ENCODE data around the gene MED8. TPM values are rescaled to one million over a fixed set of nuclear protein-coding genes. Genes with fewer than 3 reads are reported as not detected.

MED8 gene
- total and polyA plus RNA-seq, 10 of the 15 experiments (the other 5 are each of a cell fraction or from before 2014, with no cell fraction given): 20.2 to 61.7 (median 39.5) TPM

DNA sequence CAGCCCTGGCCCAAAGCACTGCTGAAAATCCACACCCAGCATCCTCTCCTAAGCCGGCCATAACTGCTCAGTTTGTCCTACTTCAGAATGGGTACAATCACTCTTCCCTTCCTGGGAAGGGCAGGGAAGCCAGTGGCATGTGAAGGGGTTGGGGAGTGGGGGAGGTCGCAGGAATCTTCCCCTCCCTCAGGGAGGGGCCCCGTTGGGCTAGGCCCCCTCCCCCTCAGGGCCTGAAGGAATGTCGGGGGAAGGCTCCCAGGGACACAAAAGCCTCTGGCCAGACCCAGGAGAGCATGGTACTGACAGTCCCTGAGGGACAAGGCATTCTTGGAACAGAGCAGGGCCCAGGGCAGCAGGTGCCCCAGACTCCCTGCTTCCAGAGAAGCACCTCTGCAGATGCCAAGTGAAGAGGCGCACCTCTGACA lies 23.0 kb downstream of the MED8 start:
- Histone ChIP-seq H3K79me2 (ENCODE audit: control insufficient read depth, insufficient read depth, low read length) (peaks cover 39% of the 10 kb centered on the region), H3K27me3 (replicated peaks in 1 of 2; ENCODE audit: control insufficient read depth in 2 of 2, insufficient read depth in 2 of 2, low read length in 1 of 2) (no peaks in the 10 kb centered on the region), H3K9me3 (replicated peaks; ENCODE audit: control insufficient read depth, insufficient read depth, low read length) (no peaks in the 10 kb centered on the region), H2AFZ (ENCODE audit: control insufficient read depth, low read depth, low read length) (no peak overlapping the region), H3K4me1 (ENCODE audit: control insufficient read depth, insufficient read depth, low read length) (peaks cover 8% of the 10 kb centered on the region), H3K36me3 (ENCODE audit: control insufficient read depth in 2 of 2, insufficient read depth in 2 of 2, low read length in 1 of 2) (peaks cover 10 to 18% of the 10 kb centered on the region in 2 experiments), H3K4me2 (ENCODE audit: control insufficient read depth, insufficient read depth) (peak overlapping the region; percentile 94), H3K4me3 (peak overlapping the region; percentile 100), H4K20me1 (ENCODE audit: control insufficient read depth, insufficient read depth) (no peaks in the 10 kb centered on the region), H3K27ac (ENCODE audit: control insufficient read depth, insufficient read depth) (peak overlapping the region; percentile 95), H3K9ac (ENCODE audit: control insufficient read depth, insufficient read depth, low read length) (peak overlapping the region; percentile 96)
- ChIA-PET RAD21 (ENCODE audit: unreplicated experiment) (interaction anchor here (3.0 kb wide), 1 partner anchor 8 kb away, joined by 15 read pairs; the partner anchor contains the start of gene CDC20), POLR2A (interaction anchor here (0.6 to 2.5 kb wide), 5 partner anchors 9 to 949 kb away, joined by 3 to 25 read pairs (median 5); partner anchors contain the start of genes CDC20 and HYI), CTCF (interaction anchor here (1.2 to 2.4 kb wide), 2 partner anchors 8 to 128 kb away, joined by 3 to 10 read pairs; partner anchors contain the start of gene CDC20), SMC1A (ENCODE audit: uncharacterized antibody, unreplicated experiment) (interaction anchor here (1.2 to 5.0 kb wide), 2 partner anchors 24 to 127 kb away, joined by 3 to 24 read pairs; partner anchors contain the start of gene SZT2)
- 3% methylated on average over 4 of the region's 5 CpGs for WGBS (ENCODE audit: insufficient coverage, insufficient replicate concordance, low lambda C conversion rate, missing lambda C conversion rate)
- intact Hi-C loops (cut with micrococcal nuclease; ENCODE audit: unreplicated experiment): loop anchor here (5.0 kb wide), 1 partner anchor 69 kb away; no protein-coding TSS in a partner anchor
- no peak for FAIRE-seq
- in situ Hi-C loops (cut with MboI): no loop called here
- no TSS peak for BruUV-seq (replicated peaks)
- no peak for DNase-seq (ENCODE audit: low read depth, low spot score)
- no peak; the same call in 2 of the 3 replicates for ATAC-seq
- TF ChIP-seq, protein P1, sequence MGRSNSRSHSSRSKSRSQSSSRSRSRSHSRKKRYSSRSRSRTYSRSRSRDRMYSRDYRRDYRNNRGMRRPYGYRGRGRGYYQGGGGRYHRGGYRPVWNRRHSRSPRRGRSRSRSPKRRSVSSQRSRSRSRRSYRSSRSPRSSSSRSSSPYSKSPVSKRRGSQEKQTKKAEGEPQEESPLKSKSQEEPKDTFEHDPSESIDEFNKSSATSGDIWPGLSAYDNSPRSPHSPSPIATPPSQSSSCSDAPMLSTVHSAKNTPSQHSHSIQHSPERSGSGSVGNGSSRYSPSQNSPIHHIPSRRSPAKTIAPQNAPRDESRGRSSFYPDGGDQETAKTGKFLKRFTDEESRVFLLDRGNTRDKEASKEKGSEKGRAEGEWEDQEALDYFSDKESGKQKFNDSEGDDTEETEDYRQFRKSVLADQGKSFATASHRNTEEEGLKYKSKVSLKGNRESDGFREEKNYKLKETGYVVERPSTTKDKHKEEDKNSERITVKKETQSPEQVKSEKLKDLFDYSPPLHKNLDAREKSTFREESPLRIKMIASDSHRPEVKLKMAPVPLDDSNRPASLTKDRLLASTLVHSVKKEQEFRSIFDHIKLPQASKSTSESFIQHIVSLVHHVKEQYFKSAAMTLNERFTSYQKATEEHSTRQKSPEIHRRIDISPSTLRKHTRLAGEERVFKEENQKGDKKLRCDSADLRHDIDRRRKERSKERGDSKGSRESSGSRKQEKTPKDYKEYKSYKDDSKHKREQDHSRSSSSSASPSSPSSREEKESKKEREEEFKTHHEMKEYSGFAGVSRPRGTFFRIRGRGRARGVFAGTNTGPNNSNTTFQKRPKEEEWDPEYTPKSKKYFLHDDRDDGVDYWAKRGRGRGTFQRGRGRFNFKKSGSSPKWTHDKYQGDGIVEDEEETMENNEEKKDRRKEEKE (IDR thresholded peaks at IDR 0.05): no peak
- TF ChIP-seq YY1 (IDR thresholded peaks at IDR 0.05; ENCODE audit: low read depth, low read length): no peak
- no peak for TF ChIP-seq BCL11A (IDR thresholded peaks at IDR 0.05; ENCODE audit: low read depth, low read length)
- no peak for TF ChIP-seq ZNF384 (IDR thresholded peaks at IDR 0.05; ENCODE audit: borderline replicate concordance, low read depth, low read length)
- TF ChIP-seq, protein P2, sequence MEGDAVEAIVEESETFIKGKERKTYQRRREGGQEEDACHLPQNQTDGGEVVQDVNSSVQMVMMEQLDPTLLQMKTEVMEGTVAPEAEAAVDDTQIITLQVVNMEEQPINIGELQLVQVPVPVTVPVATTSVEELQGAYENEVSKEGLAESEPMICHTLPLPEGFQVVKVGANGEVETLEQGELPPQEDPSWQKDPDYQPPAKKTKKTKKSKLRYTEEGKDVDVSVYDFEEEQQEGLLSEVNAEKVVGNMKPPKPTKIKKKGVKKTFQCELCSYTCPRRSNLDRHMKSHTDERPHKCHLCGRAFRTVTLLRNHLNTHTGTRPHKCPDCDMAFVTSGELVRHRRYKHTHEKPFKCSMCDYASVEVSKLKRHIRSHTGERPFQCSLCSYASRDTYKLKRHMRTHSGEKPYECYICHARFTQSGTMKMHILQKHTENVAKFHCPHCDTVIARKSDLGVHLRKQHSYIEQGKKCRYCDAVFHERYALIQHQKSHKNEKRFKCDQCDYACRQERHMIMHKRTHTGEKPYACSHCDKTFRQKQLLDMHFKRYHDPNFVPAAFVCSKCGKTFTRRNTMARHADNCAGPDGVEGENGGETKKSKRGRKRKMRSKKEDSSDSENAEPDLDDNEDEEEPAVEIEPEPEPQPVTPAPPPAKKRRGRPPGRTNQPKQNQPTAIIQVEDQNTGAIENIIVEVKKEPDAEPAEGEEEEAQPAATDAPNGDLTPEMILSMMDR (IDR thresholded peaks at IDR 0.05 in 2 of 3, conservative IDR thresholded peaks at IDR 0.05 in 1 of 3; ENCODE audit: control insufficient read depth in 2 of 3, extremely low read depth in 1 of 3, insufficient read depth in 1 of 3, low read depth in 3 of 3, low read length in 3 of 3): no peak
- no peak for TF ChIP-seq ZBED1 (IDR thresholded peaks at IDR 0.05; ENCODE audit: borderline replicate concordance)
- TF ChIP-seq SMARCA5 (IDR thresholded peaks at IDR 0.05): no peak
- TF ChIP-seq NFYB (IDR thresholded peaks at IDR 0.05; ENCODE audit: insufficient read depth, low read depth, low read length): no peak
- no peak for TF ChIP-seq CHD2 (IDR thresholded peaks at IDR 0.05; ENCODE audit: borderline replicate concordance, low read depth, low read length)
- no peak for TF ChIP-seq EP300 (IDR thresholded peaks at IDR 0.05; ENCODE audit: borderline replicate concordance in 1 of 2, control insufficient read depth in 1 of 2, low read depth in 2 of 2, low read length in 2 of 2)
- TF ChIP-seq, protein P3, sequence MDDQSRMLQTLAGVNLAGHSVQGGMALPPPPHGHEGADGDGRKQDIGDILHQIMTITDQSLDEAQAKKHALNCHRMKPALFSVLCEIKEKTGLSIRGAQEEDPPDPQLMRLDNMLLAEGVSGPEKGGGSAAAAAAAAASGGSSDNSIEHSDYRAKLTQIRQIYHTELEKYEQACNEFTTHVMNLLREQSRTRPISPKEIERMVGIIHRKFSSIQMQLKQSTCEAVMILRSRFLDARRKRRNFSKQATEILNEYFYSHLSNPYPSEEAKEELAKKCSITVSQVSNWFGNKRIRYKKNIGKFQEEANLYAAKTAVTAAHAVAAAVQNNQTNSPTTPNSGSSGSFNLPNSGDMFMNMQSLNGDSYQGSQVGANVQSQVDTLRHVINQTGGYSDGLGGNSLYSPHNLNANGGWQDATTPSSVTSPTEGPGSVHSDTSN (IDR thresholded peaks at IDR 0.05; ENCODE audit: insufficient replicate concordance, low read depth, low read length): no peak
- no peak for TF ChIP-seq BRCA1 (IDR thresholded peaks at IDR 0.05; ENCODE audit: low read depth, low read length)
- TF ChIP-seq, protein P4, sequence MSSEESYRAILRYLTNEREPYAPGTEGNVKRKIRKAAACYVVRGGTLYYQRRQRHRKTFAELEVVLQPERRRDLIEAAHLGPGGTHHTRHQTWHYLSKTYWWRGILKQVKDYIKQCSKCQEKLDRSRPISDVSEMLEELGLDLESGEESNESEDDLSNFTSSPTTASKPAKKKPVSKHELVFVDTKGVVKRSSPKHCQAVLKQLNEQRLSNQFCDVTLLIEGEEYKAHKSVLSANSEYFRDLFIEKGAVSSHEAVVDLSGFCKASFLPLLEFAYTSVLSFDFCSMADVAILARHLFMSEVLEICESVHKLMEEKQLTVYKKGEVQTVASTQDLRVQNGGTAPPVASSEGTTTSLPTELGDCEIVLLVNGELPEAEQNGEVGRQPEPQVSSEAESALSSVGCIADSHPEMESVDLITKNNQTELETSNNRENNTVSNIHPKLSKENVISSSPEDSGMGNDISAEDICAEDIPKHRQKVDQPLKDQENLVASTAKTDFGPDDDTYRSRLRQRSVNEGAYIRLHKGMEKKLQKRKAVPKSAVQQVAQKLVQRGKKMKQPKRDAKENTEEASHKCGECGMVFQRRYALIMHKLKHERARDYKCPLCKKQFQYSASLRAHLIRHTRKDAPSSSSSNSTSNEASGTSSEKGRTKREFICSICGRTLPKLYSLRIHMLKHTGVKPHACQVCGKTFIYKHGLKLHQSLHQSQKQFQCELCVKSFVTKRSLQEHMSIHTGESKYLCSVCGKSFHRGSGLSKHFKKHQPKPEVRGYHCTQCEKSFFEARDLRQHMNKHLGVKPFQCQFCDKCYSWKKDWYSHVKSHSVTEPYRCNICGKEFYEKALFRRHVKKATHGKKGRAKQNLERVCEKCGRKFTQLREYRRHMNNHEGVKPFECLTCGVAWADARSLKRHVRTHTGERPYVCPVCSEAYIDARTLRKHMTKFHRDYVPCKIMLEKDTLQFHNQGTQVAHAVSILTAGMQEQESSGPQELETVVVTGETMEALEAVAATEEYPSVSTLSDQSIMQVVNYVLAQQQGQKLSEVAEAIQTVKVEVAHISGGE (CRISPR knock-in tag; IDR thresholded peaks at IDR 0.05): no peak
- no peak for TF ChIP-seq FOS (IDR thresholded peaks at IDR 0.05; ENCODE audit: borderline replicate concordance, extremely low read depth, insufficient read length)
